Neural cell (in vitro differentiated cells): Measurements from ENCODE around the gene MAGEA4.

ENCODE experiments used
- CTCF ChIP-seq: fragments of 450-650 bp; IDR thresholded peaks from 2 replicates; pipeline ENCODE4 v1.5.1; 2014; ENCODE audit warnings: antibody characterized with exemption, mild to moderate bottlenecking, moderate library complexity; ENCODE audit not compliant: poor library complexity, severe bottlenecking
- EZH2 ChIP-seq: fragments of 200-600, 300-800 bp; shearing (Covaris generic), sonication (generic); IDR thresholded peaks from 2 replicates; pipeline ENCODE4 v1.6.1; 2014; ENCODE audit warnings: antibody characterized with exemption, low read length, borderline replicate concordance, mild to moderate bottlenecking; ENCODE audit not compliant: insufficient read depth, poor library complexity, severe bottlenecking
- POLR2AphosphoS5 ChIP-seq: IDR thresholded peaks from 2 replicates; pipeline ENCODE4 v1.6.1; 2012
- RAD21 ChIP-seq: fragments of 450-650 bp; conservative IDR thresholded peaks from 2 replicates; pipeline ENCODE4 v1.6.1; 2014; ENCODE audit warnings: antibody characterized with exemption, mild to moderate bottlenecking, moderate library complexity
- TAF1 ChIP-seq: IDR thresholded peaks from 2 replicates; pipeline ENCODE4 v1.6.1; 2012; ENCODE audit warnings: low read depth

- TF ChIP-seq CTCF (no peak), POLR2AphosphoS5 (no peak), EZH2 (no peak), TAF1 (no peak), RAD21 (no peak)
Observed at GRCh38 chrX:151966236-151966635, 53.5 kb downstream of the MAGEA4 start.
